HS-5 (cell line): ENCODE results near the gene INVS.
"Not testable (repeated sequence)": the region's sequence is repeated elsewhere in the genome, so short reads cannot be mapped to it uniquely, and the experiment has no call there.

Source experiments
- DNase-seq: peaks from one replicate; pipeline ENCODE4 v3.0.0-alpha.2; 2012; ENCODE audit warnings: low read depth

The INVS gene

GRCh38 chr9:100098887-100099721 lies at the start of gene INVS, which contains the start of gene ERP44:
INVS (plus strand) TSS chr9:100099243; CDS start chr9:100104522, 5,279 bp downstream.
ERP44 (minus strand) TSS chr9:100099000; CDS start chr9:100098840, 160 bp downstream.
- DNase-seq = peak; percentile 96

GRCh38 chr9:100049551-100049950 lies 49.5 kb upstream of the INVS start:
- no peak for DNase-seq

GRCh38 chr9:100052375-100052774 lies 46.7 kb upstream of the INVS start:
- no peak for DNase-seq

GRCh38 chr9:100056561-100056960 lies 42.5 kb upstream of the INVS start:
- no peak for DNase-seq

GRCh38 chr9:100057624-100058023 lies 41.4 kb upstream of the INVS start:
- no peak for DNase-seq

- no peak for DNase-seq
Measured at GRCh38 chr9:100058699-100059579, 40.1 kb upstream of the INVS start.

GRCh38 chr9:100062683-100063082 lies 36.4 kb upstream of the INVS start:
- not testable (repeated sequence) for DNase-seq

GRCh38 chr9:100063185-100063584 lies 35.9 kb upstream of the INVS start:
- DNase-seq = no peak

- DNase-seq = peak; percentile 74
Measured at GRCh38 chr9:100064872-100065581, 34.0 kb upstream of the INVS start.

- DNase-seq = no peak
Measured at GRCh38 chr9:100066539-100066938, 32.5 kb upstream of the INVS start.

GRCh38 chr9:100067990-100068389 lies 31.1 kb upstream of the INVS start:
- not testable (repeated sequence) for DNase-seq

GRCh38 chr9:100069068-100069467 lies 30.0 kb upstream of the INVS start:
- DNase-seq = not testable (repeated sequence)

GRCh38 chr9:100070104-100071041 lies 28.7 kb upstream of the INVS start:
- DNase-seq = no peak

- no peak for DNase-seq
Measured at GRCh38 chr9:100071271-100071670, 27.8 kb upstream of the INVS start.

- DNase-seq = no peak
Measured at GRCh38 chr9:100072805-100073204, 26.2 kb upstream of the INVS start.

GRCh38 chr9:100074093-100074492 lies 24.9 kb upstream of the INVS start:
- no peak for DNase-seq

- no peak for DNase-seq
Measured at GRCh38 chr9:100074989-100075388, 24.1 kb upstream of the INVS start.

GRCh38 chr9:100076256-100076655 lies 22.8 kb upstream of the INVS start:
- not testable (repeated sequence) for DNase-seq

- peak; percentile 26 for DNase-seq
Measured at GRCh38 chr9:100082782-100083181, 16.3 kb upstream of the INVS start.

- DNase-seq = no peak
Measured at GRCh38 chr9:100083448-100084127, 15.5 kb upstream of the INVS start.

- DNase-seq = no peak
Measured at GRCh38 chr9:100084128-100084453, 15.0 kb upstream of the INVS start.
